ENCODE results near the gene SPSB1.

GRCh38 chr1:9406111-9406510, 113.4 kb downstream of the SPSB1 start:
- TF ChIP-seq, protein P1, sequence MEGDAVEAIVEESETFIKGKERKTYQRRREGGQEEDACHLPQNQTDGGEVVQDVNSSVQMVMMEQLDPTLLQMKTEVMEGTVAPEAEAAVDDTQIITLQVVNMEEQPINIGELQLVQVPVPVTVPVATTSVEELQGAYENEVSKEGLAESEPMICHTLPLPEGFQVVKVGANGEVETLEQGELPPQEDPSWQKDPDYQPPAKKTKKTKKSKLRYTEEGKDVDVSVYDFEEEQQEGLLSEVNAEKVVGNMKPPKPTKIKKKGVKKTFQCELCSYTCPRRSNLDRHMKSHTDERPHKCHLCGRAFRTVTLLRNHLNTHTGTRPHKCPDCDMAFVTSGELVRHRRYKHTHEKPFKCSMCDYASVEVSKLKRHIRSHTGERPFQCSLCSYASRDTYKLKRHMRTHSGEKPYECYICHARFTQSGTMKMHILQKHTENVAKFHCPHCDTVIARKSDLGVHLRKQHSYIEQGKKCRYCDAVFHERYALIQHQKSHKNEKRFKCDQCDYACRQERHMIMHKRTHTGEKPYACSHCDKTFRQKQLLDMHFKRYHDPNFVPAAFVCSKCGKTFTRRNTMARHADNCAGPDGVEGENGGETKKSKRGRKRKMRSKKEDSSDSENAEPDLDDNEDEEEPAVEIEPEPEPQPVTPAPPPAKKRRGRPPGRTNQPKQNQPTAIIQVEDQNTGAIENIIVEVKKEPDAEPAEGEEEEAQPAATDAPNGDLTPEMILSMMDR (IDR thresholded peaks at IDR 0.05; ENCODE audit: insufficient read depth, low read length): no peak
- TF ChIP-seq POLR2AphosphoS5 (IDR thresholded peaks at IDR 0.05; ENCODE audit: low read depth): no peak

All from HL-60 (cell line).